ENCODE data around the gene CDH4.

DNA sequence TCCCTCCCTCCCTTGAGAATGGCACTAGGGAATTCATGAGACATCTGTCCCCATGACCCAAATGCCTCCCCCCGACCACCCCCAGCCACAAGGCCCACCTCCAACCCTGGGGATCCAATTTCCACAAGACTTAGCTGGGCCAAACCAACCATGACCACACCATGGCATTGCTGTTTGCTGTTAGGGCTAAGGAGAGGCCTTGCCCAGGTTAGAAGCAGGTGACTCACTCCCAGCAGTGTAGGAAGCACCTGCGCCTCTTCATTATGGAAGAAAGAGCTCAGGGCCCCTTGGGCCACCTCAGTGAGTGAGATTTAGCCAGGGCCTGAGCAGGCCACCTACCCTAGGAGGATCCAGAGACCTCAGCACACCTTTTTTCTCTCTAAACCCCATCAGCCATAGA, 475.7 kb downstream of the CDH4 start:
- TF ChIP-seq, protein P1, sequence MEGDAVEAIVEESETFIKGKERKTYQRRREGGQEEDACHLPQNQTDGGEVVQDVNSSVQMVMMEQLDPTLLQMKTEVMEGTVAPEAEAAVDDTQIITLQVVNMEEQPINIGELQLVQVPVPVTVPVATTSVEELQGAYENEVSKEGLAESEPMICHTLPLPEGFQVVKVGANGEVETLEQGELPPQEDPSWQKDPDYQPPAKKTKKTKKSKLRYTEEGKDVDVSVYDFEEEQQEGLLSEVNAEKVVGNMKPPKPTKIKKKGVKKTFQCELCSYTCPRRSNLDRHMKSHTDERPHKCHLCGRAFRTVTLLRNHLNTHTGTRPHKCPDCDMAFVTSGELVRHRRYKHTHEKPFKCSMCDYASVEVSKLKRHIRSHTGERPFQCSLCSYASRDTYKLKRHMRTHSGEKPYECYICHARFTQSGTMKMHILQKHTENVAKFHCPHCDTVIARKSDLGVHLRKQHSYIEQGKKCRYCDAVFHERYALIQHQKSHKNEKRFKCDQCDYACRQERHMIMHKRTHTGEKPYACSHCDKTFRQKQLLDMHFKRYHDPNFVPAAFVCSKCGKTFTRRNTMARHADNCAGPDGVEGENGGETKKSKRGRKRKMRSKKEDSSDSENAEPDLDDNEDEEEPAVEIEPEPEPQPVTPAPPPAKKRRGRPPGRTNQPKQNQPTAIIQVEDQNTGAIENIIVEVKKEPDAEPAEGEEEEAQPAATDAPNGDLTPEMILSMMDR (IDR thresholded peaks at IDR 0.05), result no peak
- no peak for TF ChIP-seq POLR2A (IDR thresholded peaks at IDR 0.05)
